PC-9 (cell line): ENCODE measurements around the gene AFAP1L1.

Experiments used
- EZH2 ChIP-seq: fragments of 200-600 bp; sonication (generic); IDR thresholded peaks from 2 replicates; pipeline ENCODE4 v1.8.0; 2017; ENCODE audit warnings: antibody characterized with exemption, low read depth
- TF ChIP-seq, protein P1 (sequence below): fragments of 200-600 bp; sonication (generic); conservative IDR thresholded peaks from 2 replicates; pipeline ENCODE4 v1.6.1; 2017; ENCODE audit warnings: mixed run types, antibody characterized with exemption, mild to moderate bottlenecking, moderate library complexity

DNA sequence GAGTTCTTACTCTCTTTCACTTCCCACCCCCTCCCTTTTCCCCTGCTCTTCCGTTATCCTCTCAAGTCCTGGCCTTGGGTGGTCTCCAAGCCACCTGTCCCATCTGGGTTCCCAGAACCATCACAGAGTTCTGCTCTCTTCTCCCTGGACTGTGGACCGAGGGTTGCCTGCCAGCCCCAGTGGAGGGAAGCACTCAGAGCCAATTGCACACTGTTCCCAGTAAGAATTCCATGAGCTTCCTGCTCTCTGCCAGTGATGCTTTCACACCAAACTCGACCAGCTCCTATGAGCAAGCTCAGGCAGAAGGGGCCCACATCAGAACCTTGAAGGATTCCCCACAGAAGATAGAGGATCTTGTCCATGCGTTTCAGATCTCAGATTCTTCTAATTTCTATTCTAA lies 20.1 kb upstream of the AFAP1L1 start:
- no peak for TF ChIP-seq EZH2
- TF ChIP-seq, protein P1, sequence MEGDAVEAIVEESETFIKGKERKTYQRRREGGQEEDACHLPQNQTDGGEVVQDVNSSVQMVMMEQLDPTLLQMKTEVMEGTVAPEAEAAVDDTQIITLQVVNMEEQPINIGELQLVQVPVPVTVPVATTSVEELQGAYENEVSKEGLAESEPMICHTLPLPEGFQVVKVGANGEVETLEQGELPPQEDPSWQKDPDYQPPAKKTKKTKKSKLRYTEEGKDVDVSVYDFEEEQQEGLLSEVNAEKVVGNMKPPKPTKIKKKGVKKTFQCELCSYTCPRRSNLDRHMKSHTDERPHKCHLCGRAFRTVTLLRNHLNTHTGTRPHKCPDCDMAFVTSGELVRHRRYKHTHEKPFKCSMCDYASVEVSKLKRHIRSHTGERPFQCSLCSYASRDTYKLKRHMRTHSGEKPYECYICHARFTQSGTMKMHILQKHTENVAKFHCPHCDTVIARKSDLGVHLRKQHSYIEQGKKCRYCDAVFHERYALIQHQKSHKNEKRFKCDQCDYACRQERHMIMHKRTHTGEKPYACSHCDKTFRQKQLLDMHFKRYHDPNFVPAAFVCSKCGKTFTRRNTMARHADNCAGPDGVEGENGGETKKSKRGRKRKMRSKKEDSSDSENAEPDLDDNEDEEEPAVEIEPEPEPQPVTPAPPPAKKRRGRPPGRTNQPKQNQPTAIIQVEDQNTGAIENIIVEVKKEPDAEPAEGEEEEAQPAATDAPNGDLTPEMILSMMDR, result no peak
